H54 (cell line): ENCODE results near the gene LCLAT1.

Source experiments
- DNase-seq: peaks from one replicate; pipeline ENCODE4 v3.0.0; 2011; ENCODE audit warnings: low spot score, mixed read lengths; ENCODE audit not compliant: insufficient read length
- FAIRE-seq: peaks from 3 replicates; lab custom pipeline; 2011; peaks lifted over from hg19 to GRCh38; lab: Jason Lieb, UNC
- POLR2A ChIP-seq: IDR thresholded peaks from 2 replicates; pipeline ENCODE4 v1.6.1; 2011; ENCODE audit warnings: low read depth, mild to moderate bottlenecking, low read length

The LCLAT1 gene

GRCh38 chr2:30655211-30655610 lies 208.2 kb downstream of the LCLAT1 start:
- FAIRE-seq (no peak), DNase-seq (no peak)
- no peak for TF ChIP-seq POLR2A

GRCh38 chr2:30655660-30656059 lies 208.6 kb downstream of the LCLAT1 start:
- FAIRE-seq: no peak
- no peak for DNase-seq

GRCh38 chr2:30656079-30656478 lies 209.0 kb downstream of the LCLAT1 start:
- TF ChIP-seq POLR2A: no peak
- DNase-seq (no peak), FAIRE-seq (no peak)

More at GRCh38 chr2:30655660-30656059, 208.6 kb downstream of the LCLAT1 start:
- no peak for TF ChIP-seq POLR2A

- FAIRE-seq (no peak), DNase-seq (no peak)
- no peak for TF ChIP-seq POLR2A
Measured at GRCh38 chr2:30661173-30662107, 214.4 kb downstream of the LCLAT1 start.

GRCh38 chr2:30662268-30663131 lies 215.5 kb downstream of the LCLAT1 start:
- DNase-seq: no peak
- no peak for FAIRE-seq
- TF ChIP-seq POLR2A: no peak

- FAIRE-seq: no peak
- no peak for DNase-seq
- TF ChIP-seq POLR2A: no peak
Measured at GRCh38 chr2:30663321-30663720, 216.3 kb downstream of the LCLAT1 start.

- DNase-seq (no peak), FAIRE-seq (no peak)
- no peak for TF ChIP-seq POLR2A
Measured at GRCh38 chr2:30663806-30664205, 216.8 kb downstream of the LCLAT1 start.

GRCh38 chr2:30664761-30665358 lies 217.8 kb downstream of the LCLAT1 start:
- no peak for TF ChIP-seq POLR2A
- DNase-seq (peak; percentile 72), FAIRE-seq (no peak)

GRCh38 chr2:30665761-30666265 lies 218.8 kb downstream of the LCLAT1 start:
- FAIRE-seq: no peak
- DNase-seq: no peak
- no peak for TF ChIP-seq POLR2A

- DNase-seq (no peak), FAIRE-seq (no peak)
- no peak for TF ChIP-seq POLR2A
Measured at GRCh38 chr2:30666266-30666874, 219.3 kb downstream of the LCLAT1 start.

- DNase-seq: no peak
- no peak for TF ChIP-seq POLR2A
- FAIRE-seq: no peak
Measured at GRCh38 chr2:30670453-30670852, 223.4 kb downstream of the LCLAT1 start.

- FAIRE-seq: no peak
Measured at GRCh38 chr2:30673127-30673526, 226.1 kb downstream of the LCLAT1 start.

GRCh38 chr2:30675758-30676157 lies 228.7 kb downstream of the LCLAT1 start:
- no peak for TF ChIP-seq POLR2A
- DNase-seq (no peak), FAIRE-seq (no peak)

More at GRCh38 chr2:30673127-30673526, 226.1 kb downstream of the LCLAT1 start:
- TF ChIP-seq POLR2A: no peak
- DNase-seq: no peak
